B cell (primary cell): Measurements from ENCODE around the gene PSMG4.

Source experiments
- EZH2 ChIP-seq: IDR thresholded peaks from 2 replicates; pipeline ENCODE4 v1.6.1; 2012; ENCODE audit warnings: borderline replicate concordance, low read depth, mild to moderate bottlenecking, moderate library complexity, low read length; ENCODE audit not compliant: insufficient read depth, poor library complexity, severe bottlenecking
- TF ChIP-seq, protein P1 (sequence below): fragments of 200-600 bp; IDR thresholded peaks from one replicate; pipeline ENCODE4 v1.8.0; 2022; ENCODE audit warnings: antibody characterized with exemption, mild to moderate bottlenecking

DNA sequence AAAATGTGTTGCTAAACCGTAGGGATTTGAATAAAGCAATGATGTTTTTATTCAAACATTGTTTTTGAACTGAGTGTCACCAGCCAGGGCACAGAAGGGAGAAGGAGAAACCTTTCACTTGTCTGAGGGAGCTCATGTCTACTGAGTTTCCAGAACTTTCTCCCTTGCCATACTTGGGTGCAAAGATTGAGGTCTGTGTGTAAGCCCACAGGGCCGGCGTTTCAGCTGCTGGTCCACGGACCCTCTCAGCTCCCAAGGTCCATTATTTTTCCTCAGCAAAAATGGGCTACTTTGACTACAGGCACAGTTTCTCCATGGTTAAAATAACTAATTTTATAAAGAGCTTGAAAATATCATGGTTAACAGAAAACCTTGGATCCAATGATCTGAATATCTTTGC is 32.6 kb downstream of the PSMG4 start:
- TF ChIP-seq, protein P1, sequence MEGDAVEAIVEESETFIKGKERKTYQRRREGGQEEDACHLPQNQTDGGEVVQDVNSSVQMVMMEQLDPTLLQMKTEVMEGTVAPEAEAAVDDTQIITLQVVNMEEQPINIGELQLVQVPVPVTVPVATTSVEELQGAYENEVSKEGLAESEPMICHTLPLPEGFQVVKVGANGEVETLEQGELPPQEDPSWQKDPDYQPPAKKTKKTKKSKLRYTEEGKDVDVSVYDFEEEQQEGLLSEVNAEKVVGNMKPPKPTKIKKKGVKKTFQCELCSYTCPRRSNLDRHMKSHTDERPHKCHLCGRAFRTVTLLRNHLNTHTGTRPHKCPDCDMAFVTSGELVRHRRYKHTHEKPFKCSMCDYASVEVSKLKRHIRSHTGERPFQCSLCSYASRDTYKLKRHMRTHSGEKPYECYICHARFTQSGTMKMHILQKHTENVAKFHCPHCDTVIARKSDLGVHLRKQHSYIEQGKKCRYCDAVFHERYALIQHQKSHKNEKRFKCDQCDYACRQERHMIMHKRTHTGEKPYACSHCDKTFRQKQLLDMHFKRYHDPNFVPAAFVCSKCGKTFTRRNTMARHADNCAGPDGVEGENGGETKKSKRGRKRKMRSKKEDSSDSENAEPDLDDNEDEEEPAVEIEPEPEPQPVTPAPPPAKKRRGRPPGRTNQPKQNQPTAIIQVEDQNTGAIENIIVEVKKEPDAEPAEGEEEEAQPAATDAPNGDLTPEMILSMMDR = no peak
- TF ChIP-seq EZH2 = no peak
